ENCODE results near the gene TTC21A.

TTC21A gene

GRCh38 chr3:39164414-39164813 lies 56.9 kb downstream of the TTC21A start:
- no peak for ATAC-seq
- TF ChIP-seq SNAI2 (CRISPR knock-in tag; IDR thresholded peaks at IDR 0.05) = no peak
- no peak for TF ChIP-seq CSDC2 (CRISPR knock-in tag; IDR thresholded peaks at IDR 0.05)
- TF ChIP-seq ZNF8 (CRISPR knock-in tag; IDR thresholded peaks at IDR 0.05) = no peak
- TF ChIP-seq CSRNP3 (CRISPR knock-in tag; IDR thresholded peaks at IDR 0.05) = no peak
- TF ChIP-seq ZNF70 (CRISPR knock-in tag; IDR thresholded peaks at IDR 0.05) = no peak
- TF ChIP-seq ARNTL (CRISPR knock-in tag; IDR thresholded peaks at IDR 0.05; ENCODE audit: borderline replicate concordance, low read depth) = no peak
- no peak for TF ChIP-seq BACH2 (CRISPR knock-in tag; IDR thresholded peaks at IDR 0.05; ENCODE audit: borderline replicate concordance)
- no peak for TF ChIP-seq ESRRG (CRISPR knock-in tag; IDR thresholded peaks at IDR 0.05)
- TF ChIP-seq GLIS3 (CRISPR knock-in tag; IDR thresholded peaks at IDR 0.05) = no peak
- no peak for TF ChIP-seq POU6F1 (CRISPR knock-in tag; IDR thresholded peaks at IDR 0.05; ENCODE audit: borderline replicate concordance, low read depth)
- no peak for TF ChIP-seq ZNF565 (CRISPR knock-in tag; conservative IDR thresholded peaks at IDR 0.05; ENCODE audit: low read depth)
- no peak for TF ChIP-seq PATZ1 (CRISPR knock-in tag; IDR thresholded peaks at IDR 0.05; ENCODE audit: borderline replicate concordance)
- TF ChIP-seq OSR1 (CRISPR knock-in tag; IDR thresholded peaks at IDR 0.05) = no peak

GRCh38 chr3:39165518-39165917 lies 58.0 kb downstream of the TTC21A start:
- TF ChIP-seq ARNTL (CRISPR knock-in tag; IDR thresholded peaks at IDR 0.05; ENCODE audit: borderline replicate concordance, low read depth) = no peak
- no peak for TF ChIP-seq PATZ1 (CRISPR knock-in tag; IDR thresholded peaks at IDR 0.05; ENCODE audit: borderline replicate concordance)
- no peak for TF ChIP-seq TSHZ2 (CRISPR knock-in tag; IDR thresholded peaks at IDR 0.05)
- TF ChIP-seq BACH2 (CRISPR knock-in tag; IDR thresholded peaks at IDR 0.05; ENCODE audit: borderline replicate concordance) = no peak
- TF ChIP-seq CREB5 (CRISPR knock-in tag; IDR thresholded peaks at IDR 0.05; ENCODE audit: low read depth) = no peak
- no peak for TF ChIP-seq ZNF565 (CRISPR knock-in tag; conservative IDR thresholded peaks at IDR 0.05; ENCODE audit: low read depth)
- TF ChIP-seq CSDC2 (CRISPR knock-in tag; IDR thresholded peaks at IDR 0.05) = no peak
- TF ChIP-seq POU6F1 (CRISPR knock-in tag; IDR thresholded peaks at IDR 0.05; ENCODE audit: borderline replicate concordance, low read depth) = no peak
- TF ChIP-seq GLIS3 (CRISPR knock-in tag; IDR thresholded peaks at IDR 0.05) = no peak
- TF ChIP-seq ZC3H10 (CRISPR knock-in tag; IDR thresholded peaks at IDR 0.05) = no peak
- no peak for TF ChIP-seq ESRRG (CRISPR knock-in tag; IDR thresholded peaks at IDR 0.05)
- no peak for TF ChIP-seq CSRNP3 (CRISPR knock-in tag; IDR thresholded peaks at IDR 0.05)
- no peak for TF ChIP-seq TCF4 (CRISPR knock-in tag; IDR thresholded peaks at IDR 0.05; ENCODE audit: borderline replicate concordance)
- no peak for TF ChIP-seq ZNF8 (CRISPR knock-in tag; IDR thresholded peaks at IDR 0.05)
- no peak for TF ChIP-seq ISL1 (CRISPR knock-in tag; IDR thresholded peaks at IDR 0.05)
- ATAC-seq = no peak

Measured in SK-N-SH treated with all-trans-retinoic acid at 6 μM for 48 hours (cell line).